ENCODE results near the gene MPP2.
"Not testable (repeated sequence)": the region's sequence is repeated elsewhere in the genome, so short reads cannot be mapped to it uniquely, and the experiment has no call there.

- not testable (repeated sequence) for TF ChIP-seq POLR2AphosphoS5 (IDR thresholded peaks at IDR 0.05; ENCODE audit: low read depth, low read length); TAF1 (IDR thresholded peaks at IDR 0.05; ENCODE audit: low read depth, low read length); POLR2A (IDR thresholded peaks at IDR 0.05; ENCODE audit: low read depth, low read length); PAX5 (IDR thresholded peaks at IDR 0.05; ENCODE audit: insufficient read depth, low read length, severe bottlenecking)
Observed at GRCh38 chr17:43927929-43928328, 20.6 kb upstream of the MPP2 start.

Data from GM12891 (cell line).